CD4-positive, alpha-beta T cell treated with Interleukin-17A for 1 hour (primary cell): ENCODE data around the gene DMAC2L.
A peak's percentile ranks its signal among the peaks of the same experiment; 100 is the strongest.
"Not testable (repeated sequence)": the region's sequence is repeated elsewhere in the genome, so short reads cannot be mapped to it uniquely, and the experiment has no call there.

Experiments used
- DNase-seq: peaks from one replicate; pipeline ENCODE4 v3.0.0-alpha.2; 2020

DMAC2L gene

DNA sequence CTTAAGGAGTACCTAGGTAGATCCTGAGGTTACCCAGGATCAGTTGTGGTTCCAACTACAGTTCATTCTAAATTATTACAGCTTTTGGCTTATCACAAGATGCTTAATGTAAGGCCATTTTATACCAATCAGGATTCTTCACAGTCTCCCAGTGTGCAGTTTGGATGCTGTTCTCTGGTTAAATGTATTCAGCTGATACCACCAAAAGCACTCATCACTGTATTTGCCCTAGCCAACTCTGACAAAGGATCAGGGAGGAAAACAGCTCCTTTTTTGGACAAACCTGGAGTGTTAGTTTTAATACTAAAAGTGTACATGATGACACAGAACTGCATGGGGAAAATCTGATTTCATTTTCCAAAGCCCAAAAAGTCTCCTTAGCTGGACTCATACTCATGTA lies 19.5 kb downstream of the DMAC2L start:
- DNase-seq, result no peak

DNA sequence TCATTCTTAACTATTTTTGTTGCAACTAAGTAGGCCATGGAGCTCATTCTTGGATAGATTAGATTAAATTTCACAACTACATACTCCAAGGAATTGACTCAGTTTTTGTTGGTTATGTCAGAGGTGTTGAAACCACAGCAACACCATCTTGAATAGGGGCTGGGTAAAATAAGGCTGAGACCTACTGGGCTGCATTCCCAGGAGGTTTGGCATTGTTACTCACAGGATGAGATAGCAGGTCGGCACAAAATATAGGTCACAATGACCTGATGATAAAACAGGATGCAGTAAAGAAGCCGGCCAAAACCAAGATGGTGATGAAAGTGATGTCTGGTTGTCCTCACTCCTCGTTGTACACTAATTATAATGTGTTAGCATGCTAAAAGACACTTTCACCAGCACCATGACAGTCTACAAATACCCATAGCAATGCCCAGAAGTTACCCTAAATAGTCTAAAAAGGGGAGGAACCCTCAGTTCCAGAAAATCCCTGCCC lies 20.9 kb downstream of the DMAC2L start:
- DNase-seq, result no peak

DNA sequence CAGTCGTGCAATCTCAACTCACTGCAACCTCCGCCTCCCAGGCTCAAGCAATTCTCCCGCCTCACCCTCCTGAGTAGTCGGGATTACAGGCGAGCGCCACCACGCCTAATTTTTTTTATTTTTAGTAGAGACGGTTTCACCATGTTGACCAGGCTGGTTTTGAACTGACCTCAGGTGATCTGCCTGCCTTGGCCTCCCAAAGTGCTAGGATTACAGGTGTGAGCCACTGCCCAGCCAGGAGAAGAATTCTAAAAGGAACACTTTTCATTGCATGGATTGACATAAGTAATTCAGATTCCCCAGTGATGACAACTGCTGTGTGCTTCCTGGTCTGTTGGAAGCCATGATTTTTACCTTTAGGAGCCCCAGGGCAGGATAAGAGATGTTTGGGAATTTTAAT lies 22.1 kb downstream of the DMAC2L start:
- DNase-seq, result no peak

DNA sequence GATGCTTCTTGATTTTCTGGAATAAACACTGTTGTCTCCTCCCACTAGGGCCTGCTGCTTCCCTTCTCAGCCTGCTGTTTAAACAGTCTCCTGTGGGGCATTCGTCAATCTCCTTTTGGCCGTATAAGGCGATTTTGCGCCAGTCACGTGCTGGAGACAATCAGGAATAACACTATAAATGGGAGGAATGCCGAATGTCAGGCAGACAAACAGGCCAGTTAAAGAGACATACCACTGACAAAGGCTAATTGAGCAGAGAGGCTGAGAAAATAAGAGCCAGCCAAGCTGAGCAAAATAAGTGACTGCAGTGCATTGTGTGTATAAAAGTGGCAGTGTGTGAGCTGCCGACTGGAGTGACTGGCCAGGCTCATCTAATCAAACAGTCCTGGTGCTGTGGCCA lies 23.3 kb downstream of the DMAC2L start:
- no peak for DNase-seq

DNA sequence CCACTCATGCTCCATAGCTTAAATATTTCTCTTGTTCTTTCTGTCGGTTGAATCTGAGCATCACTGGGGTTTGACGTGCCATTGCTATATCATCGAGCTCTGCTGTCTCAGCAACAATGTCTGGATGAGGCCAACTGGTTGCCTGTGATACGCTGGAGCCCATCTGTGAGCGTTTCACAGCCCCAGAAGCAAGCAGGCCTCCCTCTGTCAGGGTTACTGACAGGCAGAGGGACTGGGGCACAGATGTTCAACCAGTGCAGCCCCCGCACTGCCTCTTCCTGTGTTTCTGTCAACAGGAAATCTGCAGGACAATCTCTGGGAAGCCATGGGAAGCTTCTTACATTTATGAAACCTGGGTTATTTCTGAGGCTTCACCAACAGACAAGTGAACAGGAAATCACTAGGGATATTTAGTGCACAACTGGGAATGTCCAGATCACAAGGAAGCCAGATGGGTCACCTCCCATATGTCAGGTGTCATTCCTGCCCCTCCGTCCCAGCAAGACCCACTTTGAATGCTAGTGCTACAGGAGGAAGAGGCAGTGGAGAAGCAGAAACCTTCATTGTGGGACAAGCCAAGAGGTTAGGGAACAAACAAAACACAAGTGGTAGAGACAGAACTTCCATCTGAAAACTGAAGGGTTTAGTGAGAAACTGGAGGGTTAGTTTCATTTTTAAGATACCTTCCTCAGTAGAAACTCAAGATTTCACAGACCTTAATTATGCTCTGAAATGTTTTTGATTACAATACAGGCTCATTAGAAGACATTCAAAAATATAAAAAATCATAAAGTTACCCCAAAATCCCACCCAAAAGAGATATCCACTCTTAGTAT lies 24.1 kb downstream of the DMAC2L start:
- DNase-seq, result no peak

DNA sequence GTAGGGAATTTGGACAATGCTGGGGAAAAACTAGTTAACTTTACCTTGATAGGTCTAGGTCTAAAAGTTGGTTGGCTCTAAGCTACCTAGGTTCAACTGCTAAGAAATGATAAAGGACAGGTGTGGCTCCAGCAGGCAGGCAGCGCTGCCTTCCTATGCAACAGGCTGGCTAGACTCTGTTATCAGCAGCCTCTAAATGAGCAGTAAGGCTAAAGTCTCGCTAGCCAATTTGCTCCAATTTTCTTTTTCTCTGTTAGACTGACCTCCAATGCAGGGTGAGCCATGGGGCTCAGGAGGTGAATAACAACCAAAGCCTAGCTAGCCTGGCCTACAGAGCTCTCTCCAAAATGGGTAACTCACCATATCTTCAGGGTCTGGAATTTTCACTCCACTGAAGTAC lies 26.5 kb downstream of the DMAC2L start:
- DNase-seq, result no peak

DNA sequence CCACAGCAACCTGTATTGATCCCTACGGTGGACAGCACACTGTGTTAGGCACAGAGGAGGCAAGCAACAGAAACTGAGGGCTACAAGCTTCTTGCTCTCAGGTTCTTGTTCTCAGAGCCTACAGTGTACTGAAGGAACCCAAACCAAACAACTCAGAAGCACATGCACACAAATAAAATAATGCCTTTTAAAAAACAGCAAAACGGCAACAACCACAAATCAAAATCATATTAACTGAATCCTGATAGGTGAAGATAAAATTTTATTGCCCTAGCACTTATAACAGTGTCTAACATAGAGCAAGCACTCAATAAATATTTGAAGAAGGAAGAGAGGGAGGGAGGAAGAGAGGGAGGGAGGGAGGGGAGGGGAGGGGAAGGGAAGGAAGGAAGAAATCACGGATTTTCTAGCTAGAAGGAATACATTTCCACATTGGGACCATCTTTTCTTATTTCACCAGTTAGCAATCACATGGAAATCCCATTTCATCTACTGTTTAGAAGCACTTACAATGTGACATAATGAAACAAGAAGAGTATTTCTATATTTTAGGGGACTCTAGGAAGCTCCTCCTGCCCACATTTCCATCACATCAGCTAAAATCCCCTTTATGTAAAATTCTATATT lies 27.2 kb downstream of the DMAC2L start:
- no peak for DNase-seq

DNA sequence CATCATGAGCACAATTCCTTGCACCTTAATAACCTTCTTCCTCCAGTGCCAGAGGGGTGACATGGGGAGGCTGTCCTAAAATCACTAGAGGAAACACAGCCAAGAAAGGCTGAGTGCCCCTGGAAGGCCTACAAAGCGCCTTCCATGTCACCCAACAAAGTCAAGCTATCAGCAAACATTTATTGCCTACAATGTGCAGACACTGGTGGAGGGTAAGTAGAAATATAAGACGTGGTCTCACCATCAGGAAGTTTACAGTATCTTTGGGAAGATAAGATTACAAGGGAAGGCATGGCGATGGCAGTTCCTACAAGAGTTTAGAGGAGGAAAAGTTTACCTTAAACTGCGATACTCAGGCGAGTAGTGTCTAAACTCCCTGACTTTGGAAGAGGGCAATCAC lies 27.9 kb downstream of the DMAC2L start:
- no peak for DNase-seq

DNA sequence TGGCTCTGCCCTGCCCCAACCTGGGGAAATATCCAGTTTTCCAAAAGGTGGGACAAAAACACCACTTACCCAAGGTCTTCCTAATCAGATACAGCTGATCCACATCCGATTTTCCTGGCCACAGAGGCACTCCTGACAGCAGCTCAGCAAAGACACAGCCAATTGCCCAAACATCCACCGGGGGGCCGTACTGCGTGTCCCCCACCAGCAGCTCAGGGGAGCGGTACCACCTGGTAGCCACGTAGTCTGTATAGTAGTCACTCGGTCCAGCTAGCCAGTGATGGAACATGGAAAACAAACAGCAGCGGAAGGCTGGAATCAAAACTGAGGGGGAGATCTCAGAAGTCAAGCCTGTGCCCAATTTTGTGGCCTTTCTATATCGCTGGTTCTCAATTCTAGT lies 28.8 kb downstream of the DMAC2L start:
- no peak for DNase-seq

DNA sequence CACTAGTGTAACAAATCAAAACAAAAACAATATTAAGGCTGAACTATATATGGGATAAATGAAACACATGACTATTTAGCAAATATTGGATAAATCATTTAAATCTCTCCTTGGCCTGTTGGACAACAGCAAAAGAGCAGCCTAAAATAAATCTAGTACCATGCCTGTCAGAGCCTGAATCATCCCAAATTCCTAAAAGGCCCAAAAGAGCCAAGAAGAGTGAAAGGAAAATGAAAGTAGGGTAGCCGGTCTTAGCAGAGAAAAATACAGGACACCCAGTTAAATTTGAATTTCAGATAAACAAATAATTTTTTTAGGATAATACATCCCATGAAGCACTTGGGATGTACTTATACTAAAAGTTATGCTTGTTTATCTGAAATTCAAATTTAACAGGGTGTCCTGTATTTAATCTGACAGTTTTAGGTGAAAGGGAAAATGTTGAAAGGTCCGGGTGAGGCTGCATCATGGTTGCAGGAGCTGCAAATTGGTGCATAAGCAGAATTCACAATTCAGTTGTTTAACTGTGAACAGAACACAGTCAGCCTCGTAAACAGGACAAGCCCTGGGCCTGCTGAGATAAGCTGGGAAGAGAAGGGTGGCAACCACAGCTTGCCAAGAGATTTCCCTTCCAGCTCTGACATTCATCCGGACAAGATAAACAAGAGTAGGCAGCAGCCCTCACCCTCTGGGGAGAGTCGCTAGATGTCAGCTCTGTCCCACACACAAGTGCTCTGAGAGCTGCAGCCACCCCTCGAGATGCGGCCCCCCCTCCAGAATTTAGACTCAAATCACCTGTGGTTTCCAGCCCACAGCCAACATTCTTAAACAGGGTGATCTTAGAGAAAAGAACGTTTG lies 30.3 kb downstream of the DMAC2L start:
- DNase-seq, result peak; percentile 51

DNA sequence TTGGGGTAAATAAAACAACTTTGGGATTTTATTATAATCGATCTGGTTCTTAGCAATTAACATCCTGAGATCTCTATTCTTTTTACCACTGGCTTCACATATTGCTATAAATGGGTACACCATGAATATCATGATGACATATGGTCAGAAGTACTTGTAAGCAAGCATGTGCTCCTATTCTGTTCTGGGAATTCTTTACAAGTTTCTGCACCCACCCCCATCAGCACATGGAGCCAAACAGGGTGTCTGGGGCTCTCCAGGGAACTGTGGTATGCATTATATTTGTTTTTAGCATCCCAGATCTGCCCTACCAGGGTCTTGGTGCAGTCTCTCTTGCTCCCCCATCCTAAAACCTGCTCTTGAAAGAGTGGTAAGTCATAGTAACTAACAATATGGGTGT lies 31.3 kb downstream of the DMAC2L start:
- no peak for DNase-seq

DNA sequence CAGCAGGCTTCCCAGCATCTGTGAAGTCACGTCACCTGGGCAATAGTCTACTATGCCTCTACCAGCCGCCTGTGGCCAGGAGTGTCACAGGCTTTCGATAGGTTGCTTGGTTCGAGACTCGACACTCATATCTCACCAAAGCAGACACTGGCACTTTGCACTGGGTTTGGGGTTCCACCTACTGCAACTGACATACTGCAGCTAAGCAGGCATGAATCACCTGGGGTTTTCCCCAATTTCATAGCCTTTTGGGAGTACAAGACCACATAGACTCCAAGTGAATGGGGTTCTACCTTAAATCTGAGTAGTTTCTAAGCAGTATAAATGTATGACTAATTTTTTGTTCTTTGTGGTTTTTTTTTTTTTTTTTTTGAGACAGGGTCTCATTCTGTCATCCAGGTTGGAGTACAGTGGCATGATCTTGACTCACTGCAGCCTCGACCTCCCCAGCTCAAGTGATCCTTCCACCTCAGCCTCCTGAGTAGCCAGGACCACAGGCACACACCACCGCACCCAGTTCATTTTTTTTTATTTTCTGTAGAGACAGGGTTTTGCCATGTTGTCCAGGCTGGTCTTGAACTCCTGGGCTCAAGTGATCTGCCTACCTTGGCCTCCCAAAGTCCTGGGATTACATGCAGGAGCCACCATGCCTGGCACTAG lies 32.1 kb downstream of the DMAC2L start:
- peak; percentile 9 for DNase-seq

DNA sequence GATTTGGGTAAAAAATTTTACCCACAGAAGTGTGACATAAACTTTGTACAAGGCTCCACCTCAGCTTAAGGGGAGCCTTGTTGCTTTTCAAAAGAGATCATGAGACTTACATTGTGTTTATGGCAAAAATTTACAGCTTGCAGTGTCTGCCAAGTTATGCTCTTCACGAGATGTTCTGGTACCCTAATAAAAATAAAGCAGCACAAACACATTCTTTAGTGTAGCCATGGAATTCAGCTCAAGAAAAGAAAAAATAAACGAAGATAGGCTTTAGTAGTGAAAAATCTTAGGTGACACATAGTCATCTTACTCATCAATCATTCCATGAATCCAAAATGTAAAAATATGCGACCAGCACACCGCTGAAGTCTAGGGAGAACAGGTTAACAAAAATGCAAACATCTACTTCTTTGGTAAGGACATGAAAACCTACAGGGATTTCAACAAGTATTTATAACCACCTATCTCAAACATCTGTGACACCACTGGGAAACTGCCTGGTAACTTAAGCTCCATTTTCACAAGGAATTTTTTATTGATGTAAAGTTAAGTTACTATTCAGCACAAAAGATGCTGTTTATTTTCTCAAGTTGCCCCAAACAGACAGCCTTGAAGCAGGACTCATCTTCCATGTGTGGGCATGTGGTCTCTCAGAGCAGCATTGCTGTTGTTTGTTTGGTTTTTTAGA lies 32.9 kb downstream of the DMAC2L start:
- DNase-seq, result no peak

DNA sequence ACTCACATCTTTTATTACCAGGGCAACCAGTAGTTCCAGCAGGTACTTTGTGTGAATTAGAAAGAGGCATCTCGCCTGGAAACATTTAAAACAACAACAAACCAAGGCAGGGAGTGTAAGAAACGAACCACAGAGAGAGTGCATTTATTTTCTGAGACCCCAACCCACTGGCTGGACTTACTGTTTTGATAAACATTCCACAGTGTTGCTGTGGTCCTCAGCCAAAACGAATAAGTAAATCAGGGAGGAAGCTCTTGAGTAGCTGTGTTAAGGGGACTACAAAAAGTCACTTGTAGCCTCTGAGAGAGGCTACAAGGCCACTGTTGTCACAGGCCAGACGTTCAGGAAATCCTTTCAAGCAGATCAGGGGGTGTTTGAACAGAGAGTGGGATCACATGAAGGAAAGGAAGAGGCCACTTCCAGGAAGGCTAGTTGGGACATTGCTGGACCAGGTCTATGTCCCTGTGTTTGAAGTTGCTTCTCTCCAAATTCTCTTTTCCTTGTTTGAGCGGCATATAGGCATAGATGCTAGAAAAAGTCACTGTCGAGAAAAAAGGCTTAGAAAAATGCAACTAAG lies 33.8 kb downstream of the DMAC2L start:
- no peak for DNase-seq

DNA sequence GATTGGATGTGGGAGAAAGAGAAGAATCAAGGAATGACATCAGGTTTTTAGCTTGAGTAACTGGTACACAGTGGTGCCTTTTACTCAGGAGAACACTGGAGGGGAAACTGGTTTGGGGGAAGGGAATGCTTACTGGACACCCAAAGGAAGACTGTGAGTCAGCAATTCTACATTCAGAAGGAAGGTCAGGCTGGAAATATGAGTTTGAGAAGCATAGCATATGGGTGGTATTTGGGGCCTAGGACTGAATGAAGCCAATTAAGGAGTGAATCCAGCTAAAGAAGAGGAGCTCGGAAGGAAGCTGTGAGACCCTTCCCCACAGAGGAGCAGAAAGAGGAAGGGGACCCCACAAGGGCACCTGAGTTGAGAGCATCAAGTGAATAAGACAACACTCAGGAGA lies 35.4 kb downstream of the DMAC2L start:
- no peak for DNase-seq

DNA sequence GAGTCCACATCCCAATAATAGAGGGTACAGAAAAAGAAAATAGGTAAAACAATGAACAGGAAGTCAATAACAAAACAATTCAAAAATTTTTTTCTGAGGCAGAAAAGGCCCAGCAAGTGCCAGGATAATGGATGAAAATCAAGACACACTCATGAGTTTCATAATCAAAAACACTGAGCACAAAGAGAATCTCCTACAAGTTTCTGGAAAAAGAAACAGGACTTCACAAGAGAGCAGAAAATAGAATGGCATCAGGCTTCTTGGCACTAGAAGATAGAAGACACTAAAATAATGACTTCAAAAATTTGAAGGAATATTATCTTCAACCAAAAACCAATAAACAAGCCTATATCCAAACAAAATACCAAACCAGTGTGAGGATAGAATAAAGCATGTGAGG lies 36.8 kb downstream of the DMAC2L start:
- DNase-seq, result no peak

DNA sequence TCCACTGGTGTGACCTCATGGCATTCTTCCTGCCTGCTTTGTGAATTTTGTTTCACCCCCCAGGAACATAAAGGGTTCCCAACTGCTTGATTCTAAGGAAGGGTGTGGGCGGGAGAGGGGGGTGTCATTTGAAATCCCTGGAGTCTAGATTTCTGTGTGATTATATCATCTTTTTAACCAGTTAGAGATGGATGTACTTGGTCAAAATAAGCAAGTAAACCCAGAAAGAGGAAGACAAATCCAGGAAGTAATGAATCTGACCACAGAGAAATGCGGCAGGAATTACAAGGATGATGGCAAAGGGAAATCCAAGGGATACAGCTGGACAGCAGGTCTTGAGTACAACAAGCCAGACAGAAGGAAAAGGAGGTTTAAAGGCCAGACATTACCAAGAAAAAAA lies 38.9 kb downstream of the DMAC2L start:
- no peak for DNase-seq

DNA sequence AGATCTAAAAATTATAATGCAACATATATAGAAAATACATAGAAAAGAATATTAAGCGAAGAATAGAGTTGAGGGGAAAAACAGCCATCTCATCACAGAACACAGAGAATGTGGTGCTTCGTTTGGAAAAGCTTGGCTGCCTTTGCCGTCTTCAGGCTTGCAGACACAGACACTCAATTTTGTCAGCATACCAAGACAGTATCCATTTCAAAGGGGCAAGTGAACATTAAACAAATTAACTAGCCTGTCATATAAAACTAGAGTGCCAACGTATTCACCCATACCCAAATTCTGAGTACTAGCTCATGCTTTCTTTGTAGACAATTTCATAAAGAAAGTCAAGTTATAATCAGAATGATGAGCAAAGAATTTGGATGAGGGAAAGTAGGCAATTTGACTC lies 40.5 kb downstream of the DMAC2L start:
- DNase-seq, result no peak

DNA sequence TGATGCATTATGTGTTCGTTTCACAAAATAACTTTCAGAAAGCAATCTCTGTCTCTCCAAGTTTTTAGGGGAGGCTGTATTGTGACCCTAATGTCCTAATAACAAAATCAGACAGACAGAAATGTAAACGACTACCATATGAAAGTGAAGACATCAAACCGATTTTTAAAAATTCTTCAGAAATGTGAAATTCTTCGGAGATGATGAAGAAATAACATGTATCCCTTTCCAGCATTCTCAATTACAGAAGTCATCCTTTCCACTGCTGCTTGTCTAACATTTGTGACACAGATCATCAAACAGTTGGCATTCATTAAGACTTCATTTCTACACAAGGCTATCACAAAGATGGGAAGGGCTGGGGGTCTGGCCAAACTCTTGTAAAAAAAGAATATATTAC lies 41.0 kb downstream of the DMAC2L start:
- DNase-seq, result no peak

DNA sequence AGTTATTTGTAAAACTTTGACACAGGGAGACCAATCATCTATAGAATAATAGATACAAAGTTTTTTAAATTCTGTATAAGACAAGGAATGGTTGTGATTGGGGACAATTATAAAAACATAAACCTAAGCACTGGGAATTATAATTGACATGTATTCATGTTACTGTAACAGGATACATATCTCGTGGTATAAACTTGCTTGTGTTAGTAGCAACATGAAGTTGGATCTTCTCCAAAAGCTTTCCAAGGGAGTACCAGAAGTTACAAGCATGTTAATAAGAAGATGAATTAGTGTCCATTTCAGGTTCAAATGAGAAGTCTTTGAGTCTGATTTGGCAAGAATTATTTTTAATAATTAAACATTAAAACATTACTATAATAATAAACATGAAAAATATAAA lies 42.4 kb downstream of the DMAC2L start:
- no peak for DNase-seq

DNA sequence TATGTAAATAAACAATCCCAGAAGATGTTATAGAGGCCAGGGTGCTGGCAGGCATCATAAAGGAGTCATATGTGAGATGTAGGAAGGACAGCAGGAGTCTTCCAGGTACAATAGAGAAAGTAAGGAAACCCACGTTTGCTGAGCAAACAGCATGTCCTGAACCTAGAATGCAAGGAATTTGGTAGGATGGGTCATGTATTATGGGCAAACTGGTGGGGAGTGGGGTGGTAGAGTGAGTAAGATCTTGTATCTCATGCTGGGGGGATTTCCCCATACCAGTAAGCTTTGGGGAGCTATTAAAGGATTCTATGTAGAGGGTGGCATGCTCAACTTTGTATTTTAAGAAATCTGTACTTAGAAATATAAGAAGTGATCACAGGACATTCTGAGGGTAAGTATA lies 43.6 kb downstream of the DMAC2L start:
- no peak for DNase-seq

DNA sequence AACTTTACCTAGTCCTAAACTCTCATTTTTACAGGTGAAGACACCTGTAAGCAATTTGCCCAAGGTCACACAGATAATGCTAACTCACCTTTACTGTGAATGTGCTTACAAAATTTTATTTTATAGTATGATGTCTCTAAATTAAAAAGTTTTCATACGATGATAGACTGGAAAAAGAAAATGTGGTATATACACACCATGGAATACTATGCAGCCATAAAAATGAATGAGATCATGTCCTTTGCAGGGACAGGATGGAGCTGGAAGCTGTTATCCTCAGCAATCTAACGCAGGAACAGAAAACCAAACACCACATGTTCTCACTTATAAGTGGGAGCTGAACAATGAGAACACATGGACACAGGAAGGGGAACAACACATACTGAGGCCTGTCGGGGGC lies 44.2 kb downstream of the DMAC2L start:
- not testable (repeated sequence) for DNase-seq
